SHP77 treated with DMSO at 0.1 percent for 48 hours (cell line): ENCODE data around the gene SLC22A9.

Experiments
- DNase-seq: peaks from one replicate; lab custom pipeline; 2025; lab: John Stamatoyannopoulos, UW

SLC22A9 gene

GRCh38 chr11:63445118-63445517 lies 75.5 kb downstream of the SLC22A9 start:
- no peak for DNase-seq

GRCh38 chr11:63445720-63446119 lies 76.1 kb downstream of the SLC22A9 start:
- no peak for DNase-seq

- no peak for DNase-seq
These were observed 79.1 kb downstream of the SLC22A9 start for GRCh38 chr11:63448646-63449045.

GRCh38 chr11:63459586-63459985 lies 90.0 kb downstream of the SLC22A9 start:
- DNase-seq, result no peak
